Right atrium auricular region (tissue), 2 donors: ENCODE results near the gene CNRIP1. TPM values are rescaled to one million over a fixed set of nuclear protein-coding genes. Genes with fewer than 3 reads are reported as not detected.

ENCODE experiments used
- DNase-seq: peaks from one replicate; pipeline ENCODE4 v3.0.0-alpha.2; 2019; ENCODE audit warnings: low spot score
- H3K27ac ChIP-seq, 2 donors: fragments of 200-600 bp; sonication (generic); 1 replicate in 1 of 2; 2 replicates in 1 of 2; pipeline ENCODE4 v1.5.1; 2016 to 2019
- H3K27me3 ChIP-seq, 2 donors: fragments of 200-600 bp; sonication (generic); one replicate each; pipeline versions ENCODE4 v1.5.1 to v1.6.0; 2017 to 2019
- H3K36me3 ChIP-seq: fragments of 200-600 bp; sonication (generic); one replicate; pipeline ENCODE4 v1.5.1; 2016
- H3K4me1 ChIP-seq, 2 donors: fragments of 200-600 bp; sonication (generic); one replicate each; pipeline versions ENCODE4 v1.5.1 to v1.6.0; 2017 to 2019
- H3K4me3 ChIP-seq, 2 donors: fragments of 200-600 bp; sonication (generic); 1 replicate in 1 of 2; 2 replicates in 1 of 2; pipeline ENCODE4 v1.5.1; 2017 to 2019; ENCODE audit warnings: mild to moderate bottlenecking in 1 of 2, moderate library complexity in 1 of 2
- H3K9me3 ChIP-seq, 2 donors: fragments of 200-600 bp; sonication (generic); one replicate each; pipeline ENCODE4 v1.5.1; 2019
- total RNA-seq, 2 donors: library from RNA; depleted of rRNA; stranded (reverse); fragments of >200 nt; gene quantifications; one replicate each; pipeline ENCODE4 v1.1.0, GENCODE V29; 2016
- TF ChIP-seq, protein P1 (sequence below), 2 donors: fragments of 200-600 bp; sonication (generic); IDR thresholded peaks; one replicate each; pipeline ENCODE4 v1.5.1; 2019; ENCODE audit warnings: antibody characterized with exemption in 2 of 2

The CNRIP1 gene
- total RNA-seq, 2 donors from 2014 or later, result 9.9 to 24.9 TPM

DNA sequence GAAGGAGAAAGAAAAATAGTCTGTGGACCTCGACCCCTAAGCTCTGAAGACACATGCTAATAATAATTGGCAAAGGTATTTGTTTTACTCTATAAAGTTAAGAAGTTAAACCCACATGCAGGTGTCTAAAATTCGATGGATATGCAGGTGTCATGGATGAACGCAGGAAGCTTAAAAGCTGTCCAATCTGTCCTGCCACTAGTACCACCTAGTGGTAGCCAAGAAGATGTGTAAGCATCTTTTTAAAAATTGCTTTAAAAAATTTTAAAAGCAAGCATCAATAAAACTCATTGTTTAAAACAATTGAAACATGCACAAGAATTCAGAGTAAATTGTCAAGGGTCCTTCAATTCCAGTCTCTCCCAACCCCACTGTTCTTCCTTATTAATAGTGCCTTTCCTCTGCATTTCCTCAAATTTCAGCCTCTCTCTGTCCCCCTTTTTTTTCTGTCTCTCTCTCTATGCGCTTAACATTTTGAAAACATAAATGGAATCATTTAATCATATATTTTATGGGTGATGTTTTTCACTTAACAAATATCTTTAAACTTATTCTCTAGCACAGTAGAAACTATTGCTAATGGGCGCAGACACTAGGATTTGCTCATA lies 36.8 kb downstream of the CNRIP1 start:
- H3K27me3 ChIP-seq, result no peaks in the 10 kb centered on the region
- H3K4me1 ChIP-seq, result peaks cover 0 to 13% of the 10 kb centered on the region in 2 donors
- H3K9me3 ChIP-seq, result no peaks in the 10 kb centered on the region
- TF ChIP-seq, protein P1, sequence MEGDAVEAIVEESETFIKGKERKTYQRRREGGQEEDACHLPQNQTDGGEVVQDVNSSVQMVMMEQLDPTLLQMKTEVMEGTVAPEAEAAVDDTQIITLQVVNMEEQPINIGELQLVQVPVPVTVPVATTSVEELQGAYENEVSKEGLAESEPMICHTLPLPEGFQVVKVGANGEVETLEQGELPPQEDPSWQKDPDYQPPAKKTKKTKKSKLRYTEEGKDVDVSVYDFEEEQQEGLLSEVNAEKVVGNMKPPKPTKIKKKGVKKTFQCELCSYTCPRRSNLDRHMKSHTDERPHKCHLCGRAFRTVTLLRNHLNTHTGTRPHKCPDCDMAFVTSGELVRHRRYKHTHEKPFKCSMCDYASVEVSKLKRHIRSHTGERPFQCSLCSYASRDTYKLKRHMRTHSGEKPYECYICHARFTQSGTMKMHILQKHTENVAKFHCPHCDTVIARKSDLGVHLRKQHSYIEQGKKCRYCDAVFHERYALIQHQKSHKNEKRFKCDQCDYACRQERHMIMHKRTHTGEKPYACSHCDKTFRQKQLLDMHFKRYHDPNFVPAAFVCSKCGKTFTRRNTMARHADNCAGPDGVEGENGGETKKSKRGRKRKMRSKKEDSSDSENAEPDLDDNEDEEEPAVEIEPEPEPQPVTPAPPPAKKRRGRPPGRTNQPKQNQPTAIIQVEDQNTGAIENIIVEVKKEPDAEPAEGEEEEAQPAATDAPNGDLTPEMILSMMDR (IDR thresholded peaks at IDR 0.05), result peak; percentile 45 to 81
- no peaks in the 10 kb centered on the region for H3K36me3 ChIP-seq
- H3K27ac ChIP-seq, result no peak overlapping the region
- H3K4me3 ChIP-seq, result no peak overlapping the region
- DNase-seq, result no peak

DNA sequence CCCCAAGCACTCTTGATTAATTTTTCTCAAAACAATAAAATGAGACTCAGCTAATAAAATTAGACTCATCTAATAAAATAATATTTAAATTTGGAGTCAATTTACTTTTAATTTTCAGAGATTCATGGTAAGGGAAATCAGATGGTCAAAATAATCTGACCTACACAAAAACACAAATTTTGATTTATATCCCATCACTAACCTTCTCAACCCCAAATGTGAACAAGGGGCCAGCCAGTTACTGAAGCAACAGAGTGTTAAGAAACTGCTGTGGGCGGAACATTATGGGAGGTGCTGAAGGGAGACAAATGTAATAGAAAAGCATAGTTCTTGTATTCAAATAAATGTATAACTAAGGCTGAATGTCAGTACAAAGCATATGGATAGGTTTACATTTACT lies 39.0 kb downstream of the CNRIP1 start:
- H3K36me3 ChIP-seq, result no peaks in the 10 kb centered on the region
- H3K9me3 ChIP-seq, result no peaks in the 10 kb centered on the region
- peaks cover 0 to 7% of the 10 kb centered on the region in 2 donors for H3K4me1 ChIP-seq
- H3K27me3 ChIP-seq, result no peaks in the 10 kb centered on the region
- no peak overlapping the region for H3K4me3 ChIP-seq
- TF ChIP-seq, protein P1 (IDR thresholded peaks at IDR 0.05), result no peak
- no peak for DNase-seq
- H3K27ac ChIP-seq, result no peak overlapping the region

DNA sequence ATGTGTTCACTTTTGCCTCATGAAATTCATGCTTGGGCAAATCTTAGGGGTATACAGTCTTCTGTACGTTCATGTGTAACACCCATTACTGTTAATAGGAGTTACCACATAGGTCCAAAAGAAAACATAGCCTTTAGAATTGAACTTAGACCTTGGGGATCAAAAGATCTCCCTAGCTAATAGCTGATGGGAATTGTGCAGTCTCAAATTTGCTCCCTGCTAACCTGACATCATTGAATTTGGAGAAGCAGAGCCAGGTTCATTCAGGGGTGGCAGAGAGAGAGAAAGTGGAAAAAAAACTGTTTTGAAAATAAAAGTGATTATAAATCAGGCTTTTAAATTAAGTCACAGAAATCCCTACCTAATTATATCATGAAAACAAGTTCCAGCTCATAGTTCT lies 39.4 kb downstream of the CNRIP1 start:
- Histone ChIP-seq H3K4me1 (peaks cover 0 to 7% of the 10 kb centered on the region in 2 donors), H3K27ac (no peak overlapping the region), H3K27me3 (no peaks in the 10 kb centered on the region), H3K36me3 (no peaks in the 10 kb centered on the region), H3K9me3 (no peaks in the 10 kb centered on the region), H3K4me3 (no peak overlapping the region)
- TF ChIP-seq, protein P1 (IDR thresholded peaks at IDR 0.05), result no peak
- DNase-seq, result no peak

DNA sequence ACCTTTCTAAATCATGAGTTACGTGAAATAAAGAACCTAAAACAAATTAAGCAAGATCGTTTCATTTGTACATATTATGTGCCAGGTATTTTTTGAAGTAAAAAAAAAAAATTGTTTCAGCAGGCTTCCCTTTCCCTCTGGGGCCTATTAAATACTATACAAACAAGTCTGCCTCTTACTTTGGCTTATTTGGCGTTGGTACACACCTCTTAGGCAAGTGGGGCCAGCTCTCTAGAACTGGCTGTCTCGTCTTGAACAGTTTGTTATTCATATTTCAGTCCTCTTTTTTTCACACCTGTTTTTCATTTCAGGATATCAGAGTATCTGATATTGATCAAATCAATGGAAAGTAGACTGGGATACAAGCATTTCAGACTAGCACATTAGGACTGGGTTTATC lies 40.1 kb downstream of the CNRIP1 start:
- Histone ChIP-seq H3K36me3 (no peaks in the 10 kb centered on the region), H3K4me3 (no peak overlapping the region), H3K9me3 (no peaks in the 10 kb centered on the region), H3K4me1 (peaks cover 0 to 7% of the 10 kb centered on the region in 2 donors), H3K27ac (no peak overlapping the region), H3K27me3 (no peaks in the 10 kb centered on the region)
- TF ChIP-seq, protein P1 (IDR thresholded peaks at IDR 0.05), result no peak
- DNase-seq, result no peak

DNA sequence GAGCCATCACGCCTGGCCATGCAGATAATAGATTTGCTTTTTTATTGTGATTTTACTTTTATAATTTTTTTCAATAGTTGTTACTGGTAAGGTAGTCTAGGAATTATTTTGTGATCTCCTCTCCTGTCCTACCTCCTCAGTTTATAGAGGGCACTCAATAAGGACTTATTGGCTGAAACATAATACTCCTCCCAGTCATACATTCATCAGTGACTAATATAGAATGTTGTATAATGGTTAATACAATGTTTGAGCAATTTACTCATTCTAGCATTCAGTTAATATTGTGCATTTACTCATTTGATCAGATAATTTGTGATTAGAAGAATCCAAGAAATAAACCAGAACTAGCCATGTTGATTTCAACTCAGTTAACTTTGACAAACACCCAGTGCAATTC lies 41.6 kb downstream of the CNRIP1 start:
- H3K36me3 ChIP-seq, result no peaks in the 10 kb centered on the region

More for the DNA sequence above, 41.6 kb downstream of the CNRIP1 start:
- TF ChIP-seq, protein P1 (IDR thresholded peaks at IDR 0.05), result no peak
- H3K4me3 ChIP-seq, result no peak overlapping the region
- H3K27me3 ChIP-seq, result no peaks in the 10 kb centered on the region
- H3K27ac ChIP-seq, result no peak overlapping the region
- DNase-seq, result no peak
- no peaks in the 10 kb centered on the region for H3K9me3 ChIP-seq
- no peaks in the 10 kb centered on the region for H3K4me1 ChIP-seq
